HG03342 (cell line): ENCODE measurements around the gene DCHS1.
"Not testable (repeated sequence)": the region's sequence is repeated elsewhere in the genome, so short reads cannot be mapped to it uniquely, and the experiment has no call there.

ENCODE experiments used
- ATAC-seq: cut with Tn5 transposase; IDR thresholded peaks from one replicate; pipeline ENCODE4 v1.9.1; 2021; ENCODE audit warnings: mild to moderate bottlenecking, moderate library complexity; ENCODE audit not compliant: unreplicated experiment

Gene DCHS1, protein sequence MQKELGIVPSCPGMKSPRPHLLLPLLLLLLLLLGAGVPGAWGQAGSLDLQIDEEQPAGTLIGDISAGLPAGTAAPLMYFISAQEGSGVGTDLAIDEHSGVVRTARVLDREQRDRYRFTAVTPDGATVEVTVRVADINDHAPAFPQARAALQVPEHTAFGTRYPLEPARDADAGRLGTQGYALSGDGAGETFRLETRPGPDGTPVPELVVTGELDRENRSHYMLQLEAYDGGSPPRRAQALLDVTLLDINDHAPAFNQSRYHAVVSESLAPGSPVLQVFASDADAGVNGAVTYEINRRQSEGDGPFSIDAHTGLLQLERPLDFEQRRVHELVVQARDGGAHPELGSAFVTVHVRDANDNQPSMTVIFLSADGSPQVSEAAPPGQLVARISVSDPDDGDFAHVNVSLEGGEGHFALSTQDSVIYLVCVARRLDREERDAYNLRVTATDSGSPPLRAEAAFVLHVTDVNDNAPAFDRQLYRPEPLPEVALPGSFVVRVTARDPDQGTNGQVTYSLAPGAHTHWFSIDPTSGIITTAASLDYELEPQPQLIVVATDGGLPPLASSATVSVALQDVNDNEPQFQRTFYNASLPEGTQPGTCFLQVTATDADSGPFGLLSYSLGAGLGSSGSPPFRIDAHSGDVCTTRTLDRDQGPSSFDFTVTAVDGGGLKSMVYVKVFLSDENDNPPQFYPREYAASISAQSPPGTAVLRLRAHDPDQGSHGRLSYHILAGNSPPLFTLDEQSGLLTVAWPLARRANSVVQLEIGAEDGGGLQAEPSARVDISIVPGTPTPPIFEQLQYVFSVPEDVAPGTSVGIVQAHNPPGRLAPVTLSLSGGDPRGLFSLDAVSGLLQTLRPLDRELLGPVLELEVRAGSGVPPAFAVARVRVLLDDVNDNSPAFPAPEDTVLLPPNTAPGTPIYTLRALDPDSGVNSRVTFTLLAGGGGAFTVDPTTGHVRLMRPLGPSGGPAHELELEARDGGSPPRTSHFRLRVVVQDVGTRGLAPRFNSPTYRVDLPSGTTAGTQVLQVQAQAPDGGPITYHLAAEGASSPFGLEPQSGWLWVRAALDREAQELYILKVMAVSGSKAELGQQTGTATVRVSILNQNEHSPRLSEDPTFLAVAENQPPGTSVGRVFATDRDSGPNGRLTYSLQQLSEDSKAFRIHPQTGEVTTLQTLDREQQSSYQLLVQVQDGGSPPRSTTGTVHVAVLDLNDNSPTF (N-terminal part only)

DNA sequence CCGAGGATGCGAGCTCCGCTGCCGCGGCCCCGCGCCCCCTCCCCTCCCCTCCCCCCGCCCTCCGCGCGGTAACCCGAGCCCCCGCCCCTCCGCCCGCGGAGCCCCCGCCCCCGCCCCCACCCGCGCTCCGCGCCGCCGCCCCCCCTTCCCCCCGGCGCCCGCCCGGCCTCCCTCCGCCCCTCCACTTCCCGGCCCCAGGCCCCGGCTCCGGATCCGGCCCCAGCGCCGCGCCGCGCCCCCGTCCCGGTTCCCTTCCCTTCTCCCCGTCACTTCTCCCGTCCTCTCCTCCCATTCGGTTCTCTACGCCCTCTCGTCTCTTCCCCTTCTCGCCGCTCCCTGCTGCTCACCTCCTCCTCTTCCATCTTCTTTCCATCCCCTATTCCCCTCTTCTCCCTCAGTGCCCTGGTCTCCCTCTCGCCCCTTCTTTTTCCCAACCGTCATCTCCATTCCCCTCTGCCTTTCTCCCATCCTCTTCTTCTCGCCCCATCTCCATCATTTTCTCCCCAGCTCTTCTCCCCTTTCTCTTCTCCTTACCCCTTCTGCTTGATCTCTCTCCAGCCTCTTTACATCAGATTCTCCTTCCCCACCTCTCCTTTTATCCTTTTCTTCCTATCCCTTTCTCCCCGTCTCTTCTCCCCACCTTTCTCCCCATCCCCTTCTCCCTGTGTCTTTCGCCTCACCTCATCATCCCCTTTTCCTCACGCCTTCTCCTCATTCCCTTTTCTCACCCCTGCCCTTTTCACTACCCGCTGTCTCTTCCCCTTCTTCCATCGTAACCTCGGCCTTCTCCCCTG is at the start of gene DCHS1:
TSS of gene DCHS1 (minus strand) at position 20 of the 794 bp plus-strand sequence. CDS start 14,196 bp downstream, outside the sequence.
- no peak for ATAC-seq

DNA sequence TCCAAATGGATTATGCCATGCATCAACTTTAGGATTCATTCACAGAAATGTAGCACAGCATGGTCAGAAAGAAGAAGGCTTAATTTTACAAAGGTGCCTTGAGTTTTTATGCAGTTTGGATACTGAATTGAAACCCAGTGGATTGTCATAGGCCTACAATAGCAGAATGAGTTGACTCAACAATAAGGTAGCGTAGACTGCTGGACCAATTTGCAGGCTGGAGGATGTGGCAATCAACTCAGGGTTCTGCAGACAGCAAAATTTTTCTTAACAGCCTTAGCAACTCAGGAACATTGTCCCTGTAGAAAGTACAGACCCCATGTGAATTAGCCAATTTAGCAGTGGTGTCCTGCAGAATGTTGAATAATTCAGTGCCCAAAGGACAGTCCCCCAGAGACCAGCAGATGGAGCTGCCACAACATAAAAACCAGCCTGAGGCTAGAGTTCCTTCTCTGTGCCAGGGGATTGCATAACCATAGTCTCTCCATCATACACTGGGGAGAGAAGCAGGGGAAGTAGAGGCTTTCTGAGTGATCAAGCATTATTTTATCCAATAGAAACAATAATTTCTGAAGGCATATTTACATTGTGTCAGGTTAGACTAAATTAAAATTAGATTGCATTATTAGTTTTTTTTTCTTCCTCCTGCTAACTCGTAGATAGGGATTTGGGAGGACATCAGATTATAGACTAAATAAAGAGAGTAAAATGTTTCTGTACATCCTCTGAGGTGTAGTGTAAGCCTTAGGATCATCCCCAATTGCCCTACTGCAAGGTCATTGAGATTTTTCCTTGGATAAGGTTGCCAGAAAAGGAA is 47.8 kb upstream of the DCHS1 start:
- ATAC-seq: no peak

DNA sequence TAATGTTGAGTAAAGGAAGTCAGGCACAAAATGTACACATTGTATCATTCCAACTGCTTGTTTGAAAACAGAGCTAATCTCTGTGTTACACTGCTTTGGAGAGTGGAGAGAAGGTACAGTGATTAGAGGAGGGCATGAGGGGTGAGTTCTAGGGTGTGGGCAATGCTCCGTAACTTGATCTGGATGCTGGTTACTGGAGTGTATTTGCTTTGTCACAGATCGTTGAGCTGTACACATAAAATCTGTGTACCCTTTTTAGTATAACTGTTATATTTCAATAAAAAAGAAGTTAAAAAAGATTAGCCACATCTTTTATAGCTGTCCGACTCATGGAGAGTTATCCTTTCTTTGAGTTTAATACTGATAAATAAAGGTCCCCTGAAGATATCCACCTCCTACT is 46.3 kb upstream of the DCHS1 start:
- not testable (repeated sequence) for ATAC-seq

DNA sequence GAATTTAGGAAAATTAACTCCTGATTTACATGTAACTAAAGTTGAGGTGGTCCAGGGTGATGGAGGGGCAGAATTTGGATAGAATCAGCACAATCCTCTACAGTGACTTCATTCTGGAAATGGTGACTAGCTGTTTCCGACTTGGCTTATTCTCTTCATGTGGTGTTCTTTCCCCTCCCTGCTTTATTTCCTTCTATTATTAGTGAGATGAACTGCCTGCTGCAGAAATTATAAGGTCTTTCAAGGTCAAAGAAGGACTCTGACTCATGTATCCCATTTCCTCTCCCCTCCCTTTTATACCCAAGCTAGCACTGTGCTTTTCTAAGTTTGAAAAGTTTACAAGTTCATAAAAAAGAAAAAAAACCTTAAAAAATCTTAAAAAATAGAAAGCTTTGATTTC is 39.8 kb upstream of the DCHS1 start:
- ATAC-seq: no peak

DNA sequence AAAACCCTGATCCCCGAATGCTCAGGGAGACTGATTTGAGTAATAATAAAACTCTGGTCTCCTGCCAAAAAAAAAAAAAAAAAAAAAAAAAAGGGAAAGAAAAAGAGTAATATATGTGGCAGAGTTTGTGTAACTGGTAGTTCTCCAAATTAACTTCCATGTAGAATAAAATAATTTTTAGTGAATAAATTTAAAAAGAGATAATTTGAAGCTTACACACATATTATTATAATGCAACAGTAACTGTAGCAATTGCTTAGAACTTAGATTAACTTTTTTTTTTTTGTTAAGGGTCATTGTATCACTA is 38.6 kb upstream of the DCHS1 start:
- no peak for ATAC-seq

DNA sequence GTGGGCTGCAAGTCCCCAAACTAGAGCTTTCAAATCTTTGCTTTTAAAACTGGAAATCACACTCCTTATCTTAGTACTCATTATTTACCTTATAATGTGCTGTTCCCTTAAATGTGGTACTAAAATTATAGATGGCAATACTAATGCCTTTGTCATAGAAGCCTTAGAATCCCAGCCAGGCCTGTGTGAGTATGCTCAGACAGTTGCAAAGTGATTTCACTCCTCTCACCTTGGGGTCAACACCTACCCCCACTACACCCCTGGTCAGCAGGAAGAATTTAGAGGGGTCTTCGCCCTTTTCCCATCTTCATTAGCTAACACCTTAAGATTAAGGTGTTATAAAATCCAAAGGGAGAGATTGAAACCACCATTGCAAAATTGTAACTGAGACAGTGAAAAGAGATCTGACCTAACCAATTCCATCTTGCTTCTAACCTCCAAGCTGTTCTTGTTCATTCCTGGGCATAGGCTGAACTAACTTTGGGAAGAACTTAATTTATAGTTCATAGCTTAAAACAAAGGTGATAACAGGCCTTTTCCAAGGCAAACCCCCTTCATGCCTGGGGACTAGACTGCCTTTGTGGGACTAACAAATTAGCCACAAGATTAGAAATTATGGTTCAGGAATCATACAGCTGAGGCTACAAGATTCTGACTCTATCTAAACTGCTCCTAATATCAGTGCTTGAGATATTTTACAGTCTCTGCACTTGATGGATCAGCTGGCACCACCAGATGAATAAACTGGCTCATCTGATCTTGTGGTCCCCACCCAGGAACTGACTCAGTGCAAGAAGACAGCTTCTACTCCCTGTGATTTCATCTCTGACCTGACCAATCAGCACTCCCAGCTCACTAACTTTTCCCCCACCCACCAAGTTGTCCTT is 38.0 kb upstream of the DCHS1 start:
- ATAC-seq: no peak

DNA sequence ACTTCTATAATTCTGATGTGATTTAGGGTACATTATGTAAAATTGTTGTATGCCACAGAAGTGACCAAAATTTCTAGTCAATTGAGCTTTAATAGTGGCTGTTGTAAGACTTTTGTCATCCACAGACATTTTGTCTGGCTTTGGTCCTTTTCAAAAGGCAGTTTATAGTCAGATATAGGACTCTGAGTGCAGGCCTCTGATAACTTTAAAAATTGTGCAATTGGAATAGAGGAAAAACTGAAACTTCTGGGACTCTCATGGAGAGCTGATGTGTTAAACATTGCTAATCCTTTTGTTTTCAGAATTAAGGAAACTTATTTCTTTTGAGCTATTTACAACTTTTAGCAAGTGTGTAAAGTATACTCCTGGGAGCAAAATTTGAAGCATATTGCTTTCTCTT is 36.5 kb upstream of the DCHS1 start:
- no peak for ATAC-seq

DNA sequence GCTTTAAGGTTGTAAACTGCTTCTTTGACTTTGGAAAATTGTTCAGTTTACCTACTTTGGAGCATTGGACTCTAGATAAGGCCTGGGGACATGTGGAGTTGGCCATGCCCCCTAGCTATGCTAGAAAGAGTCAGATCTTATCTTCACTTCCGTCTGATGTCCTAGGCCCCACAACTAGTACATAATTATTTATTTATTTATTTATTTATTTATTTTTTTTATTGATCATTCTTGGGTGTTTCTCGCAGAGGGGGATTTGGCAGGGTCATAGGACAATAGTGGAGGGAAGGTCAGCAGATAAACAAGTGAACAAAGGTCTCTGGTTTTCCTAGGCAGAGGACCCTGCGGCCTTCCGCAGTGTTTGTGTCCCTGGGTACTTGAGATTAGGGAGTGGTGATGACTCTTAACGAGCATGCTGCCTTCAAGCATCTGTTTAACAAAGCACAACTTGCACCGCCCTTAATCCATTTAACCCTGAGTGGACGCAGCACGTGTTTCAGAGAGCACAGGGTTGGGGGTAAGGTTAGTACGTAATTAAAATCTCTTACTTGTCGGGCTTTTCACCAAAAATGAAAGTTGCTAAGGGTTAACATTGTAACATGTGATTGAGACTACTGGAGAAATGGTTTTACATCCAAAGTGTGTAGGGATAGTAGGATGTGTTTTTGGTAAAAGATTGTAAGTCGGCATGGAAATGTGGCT is 35.0 kb upstream of the DCHS1 start:
- not testable (repeated sequence) for ATAC-seq

DNA sequence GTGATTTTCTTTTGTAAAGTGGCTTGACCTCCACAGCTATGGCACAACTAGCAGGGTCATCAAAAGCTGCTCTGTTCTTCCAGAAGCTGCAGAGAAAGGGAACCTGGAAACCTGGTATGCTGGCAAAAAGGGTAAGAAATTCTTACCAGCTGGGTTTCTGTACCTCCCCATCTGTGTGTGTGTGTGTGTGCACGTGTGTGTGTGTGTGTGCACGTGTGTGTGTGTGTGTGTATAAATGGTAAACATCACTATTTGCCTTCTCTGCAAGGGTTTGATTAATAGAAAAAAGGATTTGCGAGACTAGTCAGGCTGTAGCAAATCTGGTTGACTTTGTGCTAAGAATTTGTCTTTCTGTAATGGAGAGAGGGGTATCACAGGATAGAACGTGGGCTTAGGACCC is 32.3 kb upstream of the DCHS1 start:
- no peak for ATAC-seq

DNA sequence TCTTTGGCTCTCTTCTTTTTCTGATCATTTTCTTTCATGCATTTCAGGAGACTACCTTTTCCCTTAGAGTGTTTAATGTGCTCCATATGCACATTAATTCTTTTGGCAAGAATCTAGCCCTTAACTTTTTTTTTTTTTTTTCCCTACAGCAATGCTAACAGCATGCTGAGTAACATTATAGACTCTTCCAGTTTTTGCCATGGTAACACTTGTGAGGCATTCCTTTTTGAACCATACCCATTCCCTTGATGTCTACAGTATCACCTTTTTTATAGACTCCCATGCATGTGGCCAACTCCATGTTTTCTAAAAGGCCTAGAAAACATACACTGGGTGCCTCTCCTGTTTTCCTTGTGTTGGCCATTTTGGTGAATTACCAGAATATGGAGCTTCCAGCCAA is 30.4 kb upstream of the DCHS1 start:
- ATAC-seq: no peak

DNA sequence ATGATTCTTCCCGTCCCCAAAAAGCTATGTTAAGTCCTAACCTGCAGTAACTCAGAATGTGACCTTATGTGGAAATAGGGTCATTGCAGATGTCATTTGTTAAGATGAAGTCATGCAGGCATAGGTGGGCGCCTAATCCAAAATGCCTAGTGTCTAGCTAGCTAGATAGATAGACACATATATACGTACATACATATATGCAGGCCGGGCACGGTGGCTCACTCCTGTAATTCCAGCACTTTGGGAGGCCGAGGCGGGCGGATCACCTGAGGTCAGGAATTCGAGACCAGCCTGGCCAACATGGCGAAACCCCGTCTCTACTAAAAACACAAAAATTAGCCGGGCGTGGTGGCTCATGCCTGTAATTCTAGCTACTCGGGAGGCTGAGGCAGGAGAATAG is 28.5 kb upstream of the DCHS1 start:
- ATAC-seq: not testable (repeated sequence)

DNA sequence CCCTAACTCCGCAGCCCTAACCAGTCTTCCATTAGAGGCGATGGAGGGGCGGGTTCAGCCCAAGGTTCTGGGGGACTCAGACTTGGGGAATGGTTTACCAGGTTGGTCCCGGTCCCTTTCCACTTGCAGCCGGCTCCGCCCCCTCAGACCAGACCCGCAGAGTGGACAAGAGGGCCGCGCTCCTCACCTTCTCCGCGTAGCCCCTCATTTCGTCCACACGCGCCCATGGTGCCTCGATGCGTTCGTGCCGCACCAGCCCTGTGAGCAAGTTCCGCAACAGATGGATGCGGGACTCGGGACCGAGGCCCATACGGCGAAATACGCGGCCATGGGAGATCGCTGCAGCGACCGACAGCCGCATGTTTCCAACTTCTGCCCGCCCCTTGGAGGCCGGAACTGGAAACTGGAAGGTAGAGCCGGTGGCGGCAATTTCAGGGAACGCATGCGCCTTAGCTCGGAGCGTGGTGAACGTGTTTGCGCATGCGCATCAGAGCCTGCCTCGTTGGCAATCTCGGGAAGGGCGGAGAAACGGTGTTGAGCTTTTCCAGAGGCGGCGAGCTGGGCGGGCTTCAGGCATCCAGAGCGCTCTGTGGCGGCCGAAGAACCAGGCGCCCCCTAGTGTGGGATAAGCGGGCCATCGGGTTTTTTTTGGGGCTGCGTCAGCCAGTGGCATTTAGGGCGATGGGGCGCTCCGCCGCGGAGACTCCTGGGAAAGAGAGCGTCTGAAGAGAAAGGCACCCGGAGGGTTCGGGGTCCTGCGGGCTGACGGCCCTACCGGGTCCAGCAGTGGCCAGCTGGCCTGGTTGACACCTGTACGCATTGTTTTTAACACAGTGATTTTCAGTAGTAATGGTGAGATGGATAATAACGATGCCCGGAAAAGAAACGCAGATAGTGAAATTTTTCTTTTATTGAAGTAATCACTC is 27.6 kb upstream of the DCHS1 start, which contains the start of gene MRPL17:
TSS of gene MRPL17 (minus strand) at position 405 of the 926 bp plus-strand sequence. CDS start at position 361, 44 bp downstream.
- ATAC-seq: peak; percentile 95

DNA sequence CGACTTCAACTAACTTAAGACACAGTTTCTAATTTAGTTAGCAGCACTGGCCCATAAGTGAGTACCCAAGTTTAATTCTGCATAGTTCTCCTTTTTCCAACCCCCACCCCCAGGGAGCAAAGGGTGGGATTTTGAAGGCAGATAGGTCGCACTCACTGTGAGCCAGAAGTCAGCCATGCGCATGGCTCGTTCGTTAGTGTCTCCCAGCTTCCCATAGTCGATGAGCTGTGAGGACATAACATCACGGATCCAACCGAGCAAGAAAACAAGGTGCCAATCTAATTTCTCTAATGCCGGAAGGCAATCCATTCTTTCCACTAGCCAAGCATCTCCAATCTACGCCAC is 27.0 kb upstream of the DCHS1 start:
- ATAC-seq: peak; percentile 1

DNA sequence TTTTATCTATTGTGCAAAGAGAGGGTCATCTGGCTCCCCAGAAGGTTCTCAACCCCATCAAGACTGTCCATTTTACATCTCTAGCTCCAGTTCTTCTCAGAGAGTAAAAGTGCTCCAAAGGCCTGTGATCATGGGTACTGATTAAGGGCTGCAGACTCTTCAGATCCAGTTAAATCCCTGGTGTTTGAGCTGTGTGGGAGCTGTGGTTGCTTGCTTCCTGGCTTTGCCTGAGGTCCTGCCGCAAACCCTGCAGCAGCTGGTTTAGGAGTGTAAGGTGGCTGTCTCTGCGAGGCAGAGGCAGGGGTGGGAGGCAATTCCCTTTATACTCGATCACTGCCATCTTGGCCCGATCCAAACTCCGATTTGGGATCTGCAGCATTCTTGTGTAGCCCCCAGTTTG is 26.3 kb upstream of the DCHS1 start:
- ATAC-seq: no peak

DNA sequence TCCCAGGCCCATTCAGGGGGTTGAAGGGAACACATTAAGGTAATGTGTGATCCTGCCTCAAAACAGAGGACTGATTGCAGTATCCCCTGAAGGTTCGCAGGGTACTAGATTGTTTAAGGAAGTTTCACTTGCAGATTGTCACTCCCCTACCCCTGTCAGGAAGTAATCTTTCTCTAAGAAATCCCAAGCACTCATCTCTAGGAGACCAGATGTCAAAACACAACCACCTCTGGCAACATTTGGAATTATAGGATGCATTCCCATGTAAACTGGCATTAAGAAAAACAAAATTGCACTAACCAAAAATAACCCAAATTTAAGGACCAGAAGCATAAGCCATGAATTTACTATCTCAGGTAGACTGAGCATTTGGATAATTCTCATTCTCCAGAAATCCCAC is 25.9 kb upstream of the DCHS1 start:
- no peak for ATAC-seq

DNA sequence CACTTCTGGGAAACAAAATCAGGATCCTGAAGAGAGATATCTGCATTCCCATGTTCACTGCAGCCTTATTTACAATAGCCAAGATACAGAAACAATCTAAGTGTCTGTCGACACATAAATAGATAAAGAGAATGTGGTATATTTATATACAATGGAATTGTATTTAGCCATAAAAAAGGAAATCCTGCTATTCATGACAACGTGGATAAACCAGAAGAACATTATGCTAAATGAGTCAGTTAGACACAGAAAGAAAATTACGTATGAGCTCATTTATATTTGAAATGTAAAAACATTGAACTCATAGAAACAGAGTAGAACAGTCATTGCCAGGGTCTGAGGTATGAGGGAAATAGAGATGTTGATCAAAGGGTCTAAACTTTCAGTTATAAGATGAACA is 21.4 kb upstream of the DCHS1 start:
- no peak for ATAC-seq

DNA sequence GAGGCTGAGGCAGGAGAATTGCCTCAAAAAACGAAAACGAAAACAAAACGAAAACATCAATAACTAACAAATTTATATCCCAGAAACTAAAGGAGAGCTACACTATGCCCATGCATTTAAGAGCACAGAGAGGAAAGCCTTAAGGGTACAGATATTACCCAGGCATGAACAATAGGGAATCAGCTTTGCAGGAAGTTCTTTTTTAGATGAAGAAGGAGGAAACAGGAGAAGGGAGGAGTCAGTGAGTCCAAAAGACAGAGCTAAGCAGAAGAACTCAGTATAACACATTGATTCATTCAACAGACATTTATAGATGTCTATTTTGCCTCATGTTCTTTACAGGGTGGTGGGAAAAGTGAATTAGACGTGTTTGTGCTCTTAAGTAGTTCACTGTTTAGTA is 19.3 kb upstream of the DCHS1 start:
- no peak for ATAC-seq
